ENCODE measurements around the gene CCDC197.

- TF ChIP-seq, protein P1, sequence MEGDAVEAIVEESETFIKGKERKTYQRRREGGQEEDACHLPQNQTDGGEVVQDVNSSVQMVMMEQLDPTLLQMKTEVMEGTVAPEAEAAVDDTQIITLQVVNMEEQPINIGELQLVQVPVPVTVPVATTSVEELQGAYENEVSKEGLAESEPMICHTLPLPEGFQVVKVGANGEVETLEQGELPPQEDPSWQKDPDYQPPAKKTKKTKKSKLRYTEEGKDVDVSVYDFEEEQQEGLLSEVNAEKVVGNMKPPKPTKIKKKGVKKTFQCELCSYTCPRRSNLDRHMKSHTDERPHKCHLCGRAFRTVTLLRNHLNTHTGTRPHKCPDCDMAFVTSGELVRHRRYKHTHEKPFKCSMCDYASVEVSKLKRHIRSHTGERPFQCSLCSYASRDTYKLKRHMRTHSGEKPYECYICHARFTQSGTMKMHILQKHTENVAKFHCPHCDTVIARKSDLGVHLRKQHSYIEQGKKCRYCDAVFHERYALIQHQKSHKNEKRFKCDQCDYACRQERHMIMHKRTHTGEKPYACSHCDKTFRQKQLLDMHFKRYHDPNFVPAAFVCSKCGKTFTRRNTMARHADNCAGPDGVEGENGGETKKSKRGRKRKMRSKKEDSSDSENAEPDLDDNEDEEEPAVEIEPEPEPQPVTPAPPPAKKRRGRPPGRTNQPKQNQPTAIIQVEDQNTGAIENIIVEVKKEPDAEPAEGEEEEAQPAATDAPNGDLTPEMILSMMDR (IDR thresholded peaks at IDR 0.05; ENCODE audit: low read depth, low read length) = no peak
- TF ChIP-seq, protein P2, sequence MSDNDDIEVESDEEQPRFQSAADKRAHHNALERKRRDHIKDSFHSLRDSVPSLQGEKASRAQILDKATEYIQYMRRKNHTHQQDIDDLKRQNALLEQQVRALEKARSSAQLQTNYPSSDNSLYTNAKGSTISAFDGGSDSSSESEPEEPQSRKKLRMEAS (IDR thresholded peaks at IDR 0.05; ENCODE audit: low read depth, low read length) = no peak
Observed at GRCh38 chr14:94041551-94042346, 44.6 kb downstream of the CCDC197 start.
